Measurements from ENCODE around the gene ZNF367. TPM values are rescaled to one million over a fixed set of nuclear protein-coding genes. Genes with fewer than 3 reads are reported as not detected.

The ZNF367 gene
- total and polyA plus RNA-seq, 2 donors (not counting 3 experiments of a cell fraction or from before 2014, with no cell fraction given) = 1.7 to 10.0 TPM

DNA sequence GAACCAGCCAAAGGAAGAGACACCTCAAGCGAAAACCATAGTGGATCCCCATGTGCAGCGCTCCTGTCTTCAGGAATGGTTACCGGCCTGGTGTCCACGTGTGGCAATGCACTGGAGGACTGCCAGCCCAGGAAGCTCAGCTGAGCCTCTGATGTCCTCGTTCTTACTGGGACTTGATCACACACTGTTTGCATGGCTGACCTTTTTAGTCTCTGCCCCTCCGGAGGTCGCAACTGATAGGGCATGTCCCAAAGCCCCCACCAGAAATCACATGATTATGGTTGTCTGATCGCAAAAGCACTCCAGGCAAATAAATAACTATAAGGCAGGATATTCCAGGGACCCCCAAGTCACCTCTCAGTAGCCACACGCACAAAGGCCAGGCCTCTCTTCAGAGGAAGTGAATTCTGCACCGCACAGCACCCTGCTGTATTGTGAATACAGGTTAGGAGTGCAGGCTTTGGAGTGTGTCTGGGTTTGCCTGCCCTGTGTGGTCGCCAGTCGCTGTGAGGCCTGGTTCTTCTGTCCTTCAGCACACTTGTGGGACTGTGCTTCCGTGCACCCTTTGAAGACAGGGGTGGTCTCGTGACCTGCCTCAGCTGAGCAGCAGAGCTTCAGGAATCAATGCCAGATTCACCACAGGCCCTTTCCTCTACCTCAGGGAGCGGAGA, 18.4 kb upstream of the ZNF367 start:
- TF ChIP-seq GATA2 (IDR thresholded peaks at IDR 0.05; ENCODE audit: insufficient read depth, insufficient read length, low read depth, low read length) (no peak), MYC (IDR thresholded peaks at IDR 0.05; ENCODE audit: low read depth, low read length) (no peak), MAX (IDR thresholded peaks at IDR 0.05; ENCODE audit: insufficient read depth, insufficient read length) (no peak), POLR2AphosphoS5 (IDR thresholded peaks at IDR 0.05; ENCODE audit: insufficient read depth, low read depth, low read length) (no peak), POLR2A (IDR thresholded peaks at IDR 0.05; ENCODE audit: low read depth, low read length) (no peak), FOS (IDR thresholded peaks at IDR 0.05; ENCODE audit: borderline replicate concordance, insufficient read depth, low read length) (no peak), EZH2 (IDR thresholded peaks at IDR 0.05; ENCODE audit: borderline replicate concordance, low read depth, low read length, severe bottlenecking) (no peak), JUN (IDR thresholded peaks at IDR 0.05; ENCODE audit: borderline replicate concordance, insufficient read depth, insufficient read length, low read depth) (no peak)
- TF ChIP-seq, protein P1, sequence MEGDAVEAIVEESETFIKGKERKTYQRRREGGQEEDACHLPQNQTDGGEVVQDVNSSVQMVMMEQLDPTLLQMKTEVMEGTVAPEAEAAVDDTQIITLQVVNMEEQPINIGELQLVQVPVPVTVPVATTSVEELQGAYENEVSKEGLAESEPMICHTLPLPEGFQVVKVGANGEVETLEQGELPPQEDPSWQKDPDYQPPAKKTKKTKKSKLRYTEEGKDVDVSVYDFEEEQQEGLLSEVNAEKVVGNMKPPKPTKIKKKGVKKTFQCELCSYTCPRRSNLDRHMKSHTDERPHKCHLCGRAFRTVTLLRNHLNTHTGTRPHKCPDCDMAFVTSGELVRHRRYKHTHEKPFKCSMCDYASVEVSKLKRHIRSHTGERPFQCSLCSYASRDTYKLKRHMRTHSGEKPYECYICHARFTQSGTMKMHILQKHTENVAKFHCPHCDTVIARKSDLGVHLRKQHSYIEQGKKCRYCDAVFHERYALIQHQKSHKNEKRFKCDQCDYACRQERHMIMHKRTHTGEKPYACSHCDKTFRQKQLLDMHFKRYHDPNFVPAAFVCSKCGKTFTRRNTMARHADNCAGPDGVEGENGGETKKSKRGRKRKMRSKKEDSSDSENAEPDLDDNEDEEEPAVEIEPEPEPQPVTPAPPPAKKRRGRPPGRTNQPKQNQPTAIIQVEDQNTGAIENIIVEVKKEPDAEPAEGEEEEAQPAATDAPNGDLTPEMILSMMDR (IDR thresholded peaks at IDR 0.05; ENCODE audit: extremely low read depth in 1 of 2, insufficient read depth in 1 of 2, low read depth in 1 of 2, low read length in 2 of 2) = no peak
- Histone ChIP-seq H3K4me1 (ENCODE audit: control insufficient read depth, extremely low read depth, insufficient read depth, low read length) (no peaks in the 10 kb centered on the region), H3K4me2 (ENCODE audit: insufficient read depth, low read length) (no peak overlapping the region), H3K36me3 (ENCODE audit: control insufficient read depth in 2 of 2, extremely low read depth in 1 of 2, insufficient read depth in 2 of 2, low read length in 2 of 2) (no peaks in the 10 kb centered on the region), H3K4me3 (replicated peaks in 1 of 3; ENCODE audit: insufficient read depth in 1 of 3, low read depth in 1 of 3, low read length in 3 of 3) (no peak overlapping the region), H3K27ac (ENCODE audit: insufficient read depth, low read depth, low read length) (no peak overlapping the region), H3K79me2 (ENCODE audit: control insufficient read depth, insufficient read depth, low read length) (no peaks in the 10 kb centered on the region), H3K9me3 (replicated peaks; ENCODE audit: control insufficient read depth, insufficient read depth, low read length) (no peaks in the 10 kb centered on the region), H4K20me1 (replicated peaks; ENCODE audit: control insufficient read depth, extremely low read depth, insufficient read depth, low read length) (no peaks in the 10 kb centered on the region), H3K9ac (replicated peaks; ENCODE audit: extremely low read depth, insufficient read depth, low read length) (no peak overlapping the region), H2AFZ (ENCODE audit: low read depth, low read length) (no peak overlapping the region), H3K27me3 (ENCODE audit: control insufficient read depth in 2 of 2, insufficient read depth in 2 of 2, low read length in 2 of 2) (no peaks in the 10 kb centered on the region), H3K9me1 (replicated peaks; ENCODE audit: control insufficient read depth, extremely low read depth, insufficient read depth, low read length) (no peaks in the 10 kb centered on the region)
- no TSS peak for BruUV-seq (replicated peaks)
- ChIA-PET CTCF (no interaction called here), POLR2A (no interaction called here)
- dilution Hi-C loops (cut with MboI; ENCODE audit: extremely low pct_ligation_motif_present, low sequenced_read_pairs) = no loop called here
- DNase-seq (ENCODE audit: low read depth, low spot score) (no peak), FAIRE-seq (no peak)
- intact Hi-C loops (cut with micrococcal nuclease) = no loop called here

Data from endothelial cell of umbilical vein (primary cell).